DOHH2 (cell line): ENCODE data around the gene LYPD6.

Experiments used
- H3F3A ChIP-seq: fragments of 200-600 bp; sonication (generic), shearing (Covaris generic); 2 replicates; pipeline ENCODE4 v1.6.0; 2016; ENCODE audit warnings: antibody characterized with exemption, mild to moderate bottlenecking; ENCODE audit not compliant: control insufficient read depth, insufficient read depth
- H3K27ac ChIP-seq: fragments of 200-600 bp; sonication (generic); 2 replicates; pipeline ENCODE4 v1.5.1; 2014; ENCODE audit warnings: low read depth, mild to moderate bottlenecking, low read length, moderate library complexity
- H3K27me3 ChIP-seq: fragments of 200-600 bp; sonication (generic); 2 replicates; pipeline ENCODE4 v1.6.1; 2014; ENCODE audit warnings: mild to moderate bottlenecking, low read length, mixed read lengths; ENCODE audit not compliant: control insufficient read depth
- H3K36me3 ChIP-seq: fragments of 200-600 bp; sonication (generic); 2 replicates; pipeline ENCODE4 v1.6.1; 2014; ENCODE audit warnings: mild to moderate bottlenecking, low read length, moderate library complexity, mixed read lengths; ENCODE audit not compliant: control insufficient read depth
- H3K4me1 ChIP-seq: fragments of 200-600 bp; sonication (generic); 2 replicates; pipeline ENCODE4 v1.6.1; 2014; ENCODE audit warnings: mild to moderate bottlenecking, low read length, mixed read lengths; ENCODE audit not compliant: control insufficient read depth
- H3K4me2 ChIP-seq: fragments of 200-600 bp; sonication (generic); 2 replicates; pipeline ENCODE4 v1.6.0; 2014; ENCODE audit warnings: mild to moderate bottlenecking, low read length, moderate library complexity
- H3K4me3 ChIP-seq: fragments of 200-600 bp; sonication (generic); 2 replicates; pipeline ENCODE4 v1.5.1; 2014; ENCODE audit warnings: mild to moderate bottlenecking, low read length, mixed read lengths
- H3K79me2 ChIP-seq: fragments of 200-600 bp; sonication (generic); 2 replicates; pipeline ENCODE4 v1.6.1; 2014; ENCODE audit warnings: mild to moderate bottlenecking, low read length, mixed read lengths; ENCODE audit not compliant: control insufficient read depth
- H3K9me2 ChIP-seq: fragments of 200-600 bp; sonication (generic); replicated peaks from 2 replicates; pipeline ENCODE4 v1.6.1; 2014; ENCODE audit warnings: mild to moderate bottlenecking, low read length, mixed read lengths; ENCODE audit not compliant: control insufficient read depth
- H3K9me3 ChIP-seq: fragments of 200-600 bp; sonication (generic); 2 replicates; pipeline ENCODE4 v1.6.1; 2014; ENCODE audit warnings: antibody characterized with exemption, low read length, mixed read lengths; ENCODE audit not compliant: control insufficient read depth, insufficient read depth
- H4K20me1 ChIP-seq: fragments of 200-600 bp; sonication (generic); 2 replicates; pipeline ENCODE4 v1.6.0; 2014; ENCODE audit warnings: low read depth, mild to moderate bottlenecking, antibody characterized with exemption, low read length, moderate library complexity; ENCODE audit not compliant: control insufficient read depth, insufficient read depth
- EZH2phosphoT487 ChIP-seq: fragments of 200-600 bp; sonication (generic); IDR thresholded peaks from 2 replicates; pipeline ENCODE4 v1.6.1; 2017; ENCODE audit warnings: borderline replicate concordance, mild to moderate bottlenecking, antibody characterized with exemption, low read length, moderate library complexity, mixed read lengths
- TF ChIP-seq, protein P1 (sequence below): fragments of 200-600 bp; sonication (generic); IDR thresholded peaks from one replicate; pipeline ENCODE4 v1.5.1; 2014; ENCODE audit warnings: antibody characterized with exemption, mild to moderate bottlenecking, low read depth, low read length; ENCODE audit not compliant: poor library complexity, severe bottlenecking

The LYPD6 gene

DNA sequence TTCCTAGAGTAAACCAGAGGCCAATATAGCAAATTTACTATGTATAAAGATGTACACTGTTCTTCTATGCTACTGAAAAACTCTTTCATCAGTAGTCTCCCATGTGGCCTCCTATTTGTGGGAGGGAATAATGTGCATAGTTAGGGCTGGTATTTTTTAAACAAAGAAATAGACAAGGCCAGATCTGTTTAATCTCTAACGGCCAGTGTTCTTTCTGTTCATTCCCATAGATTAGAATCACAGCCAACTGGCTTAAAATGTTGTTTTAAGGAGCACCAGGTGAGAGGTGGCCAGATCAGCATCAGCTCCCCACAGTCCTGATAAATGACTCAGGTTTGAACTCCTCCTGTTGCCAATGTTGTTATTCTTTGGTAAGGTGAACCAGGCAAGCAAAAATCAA, 12.1 kb downstream of the LYPD6 start:
- TF ChIP-seq, protein P1, sequence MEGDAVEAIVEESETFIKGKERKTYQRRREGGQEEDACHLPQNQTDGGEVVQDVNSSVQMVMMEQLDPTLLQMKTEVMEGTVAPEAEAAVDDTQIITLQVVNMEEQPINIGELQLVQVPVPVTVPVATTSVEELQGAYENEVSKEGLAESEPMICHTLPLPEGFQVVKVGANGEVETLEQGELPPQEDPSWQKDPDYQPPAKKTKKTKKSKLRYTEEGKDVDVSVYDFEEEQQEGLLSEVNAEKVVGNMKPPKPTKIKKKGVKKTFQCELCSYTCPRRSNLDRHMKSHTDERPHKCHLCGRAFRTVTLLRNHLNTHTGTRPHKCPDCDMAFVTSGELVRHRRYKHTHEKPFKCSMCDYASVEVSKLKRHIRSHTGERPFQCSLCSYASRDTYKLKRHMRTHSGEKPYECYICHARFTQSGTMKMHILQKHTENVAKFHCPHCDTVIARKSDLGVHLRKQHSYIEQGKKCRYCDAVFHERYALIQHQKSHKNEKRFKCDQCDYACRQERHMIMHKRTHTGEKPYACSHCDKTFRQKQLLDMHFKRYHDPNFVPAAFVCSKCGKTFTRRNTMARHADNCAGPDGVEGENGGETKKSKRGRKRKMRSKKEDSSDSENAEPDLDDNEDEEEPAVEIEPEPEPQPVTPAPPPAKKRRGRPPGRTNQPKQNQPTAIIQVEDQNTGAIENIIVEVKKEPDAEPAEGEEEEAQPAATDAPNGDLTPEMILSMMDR, result no peak
- TF ChIP-seq EZH2phosphoT487, result no peak
- Histone ChIP-seq H3K9me2 (no peaks in the 10 kb centered on the region), H3K27ac (no peak overlapping the region), H3K4me1 (no peaks in the 10 kb centered on the region), H3F3A (no peaks in the 10 kb centered on the region), H4K20me1 (no peaks in the 10 kb centered on the region), H3K4me2 (no peak overlapping the region), H3K36me3 (no peaks in the 10 kb centered on the region), H3K9me3 (peaks cover 3% of the 10 kb centered on the region; the same call in 1 of the 2 replicates), H3K4me3 (no peak overlapping the region), H3K27me3 (no peaks in the 10 kb centered on the region), H3K79me2 (no peaks in the 10 kb centered on the region)

DNA sequence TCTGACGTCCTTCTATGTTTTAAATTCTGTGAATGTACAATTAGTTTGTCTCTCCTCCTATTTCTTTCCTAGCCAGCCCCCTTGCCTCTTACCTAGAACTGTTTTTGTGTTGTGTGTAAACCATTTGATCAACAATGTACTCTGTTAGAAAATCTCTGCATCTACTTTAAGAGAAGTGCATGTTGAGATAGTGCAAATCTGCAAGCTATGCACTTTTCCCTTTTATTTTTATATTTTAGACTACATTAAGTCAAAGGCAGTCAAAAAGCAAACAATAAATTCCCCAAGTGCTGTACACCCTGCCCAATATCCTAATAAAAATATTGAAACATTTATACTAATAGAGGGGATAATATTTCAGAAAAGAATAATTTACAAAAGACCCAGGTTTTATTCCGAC, 13.7 kb downstream of the LYPD6 start:
- no peaks in the 10 kb centered on the region for H3F3A ChIP-seq
- no peak overlapping the region for H3K4me3 ChIP-seq
- TF ChIP-seq EZH2phosphoT487, result no peak
- TF ChIP-seq, protein P1, result no peak
- H3K27me3 ChIP-seq, result peaks cover 2% of the 10 kb centered on the region
- no peaks in the 10 kb centered on the region for H3K9me3 ChIP-seq
- no peak overlapping the region for H3K4me2 ChIP-seq
- H3K9me2 ChIP-seq, result no peaks in the 10 kb centered on the region
- H3K4me1 ChIP-seq, result no peaks in the 10 kb centered on the region
- no peak overlapping the region for H3K27ac ChIP-seq
- H3K79me2 ChIP-seq, result no peaks in the 10 kb centered on the region
- H3K36me3 ChIP-seq, result no peaks in the 10 kb centered on the region
- H4K20me1 ChIP-seq, result no peaks in the 10 kb centered on the region

DNA sequence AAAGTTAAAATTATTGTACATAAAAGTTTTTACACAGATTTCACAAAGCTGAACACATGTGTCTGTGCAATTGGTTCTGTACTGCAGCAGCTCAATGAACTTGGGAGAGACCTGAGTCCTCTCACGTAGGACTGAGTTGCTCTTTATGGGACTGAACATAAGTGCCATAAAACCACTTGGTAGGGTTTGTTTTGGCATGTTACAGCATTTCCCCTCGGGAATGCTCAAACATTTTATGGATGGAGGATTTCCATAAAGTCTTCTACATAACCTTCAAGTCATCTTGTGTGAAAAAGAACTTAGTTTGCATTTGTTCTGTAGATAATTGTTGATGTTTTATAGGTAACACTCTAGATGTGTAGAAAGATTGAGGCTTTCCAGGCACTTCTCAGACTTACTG, 15.9 kb downstream of the LYPD6 start:
- no peaks in the 10 kb centered on the region for H3K4me1 ChIP-seq
- H3K27me3 ChIP-seq, result peaks cover 10% of the 10 kb centered on the region
- TF ChIP-seq, protein P1, result no peak
- TF ChIP-seq EZH2phosphoT487, result no peak
- H4K20me1 ChIP-seq, result no peaks in the 10 kb centered on the region
- H3K27ac ChIP-seq, result no peak overlapping the region
- no peak overlapping the region for H3K4me3 ChIP-seq
- H3K9me2 ChIP-seq, result no peaks in the 10 kb centered on the region
- H3K4me2 ChIP-seq, result no peak overlapping the region
- H3F3A ChIP-seq, result no peaks in the 10 kb centered on the region
- H3K36me3 ChIP-seq, result no peaks in the 10 kb centered on the region
- H3K9me3 ChIP-seq, result no peaks in the 10 kb centered on the region
- H3K79me2 ChIP-seq, result no peaks in the 10 kb centered on the region

DNA sequence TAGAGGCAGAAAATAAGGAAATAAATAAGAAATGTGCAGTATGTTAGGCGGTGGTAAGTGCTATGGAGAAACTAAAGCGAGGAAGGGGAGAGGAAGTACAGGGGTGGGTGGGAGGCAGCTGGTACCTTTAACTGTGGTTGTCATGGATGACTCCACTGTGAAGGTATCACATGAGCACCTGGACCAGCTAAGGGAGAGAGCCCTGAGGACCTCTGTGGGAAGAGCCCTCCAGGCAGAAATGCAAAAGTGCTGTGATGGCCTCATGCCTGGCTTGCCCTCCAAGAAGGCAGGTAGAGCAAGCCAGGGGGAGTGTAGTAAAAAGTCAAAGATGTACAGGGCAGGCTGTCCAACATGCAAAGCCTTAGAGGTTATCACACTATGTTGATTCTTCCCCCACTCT, 17.9 kb downstream of the LYPD6 start:
- TF ChIP-seq, protein P1, result no peak
- no peak for TF ChIP-seq EZH2phosphoT487
- Histone ChIP-seq H3K79me2 (no peaks in the 10 kb centered on the region), H4K20me1 (no peaks in the 10 kb centered on the region), H3K4me2 (no peak overlapping the region), H3K27ac (no peak overlapping the region), H3K9me2 (no peaks in the 10 kb centered on the region), H3K4me3 (no peak overlapping the region), H3K27me3 (peaks cover 10% of the 10 kb centered on the region), H3K9me3 (no peaks in the 10 kb centered on the region), H3K36me3 (no peaks in the 10 kb centered on the region), H3F3A (no peaks in the 10 kb centered on the region), H3K4me1 (no peaks in the 10 kb centered on the region)
